ENCODE results near the gene CALML6.

Gene CALML6

GRCh38 chr1:1958071-1958541 lies 43.0 kb downstream of the CALML6 start:
- no peaks in the 10 kb centered on the region for H4K20me1 ChIP-seq (ENCODE audit: insufficient read depth, low read length, poor library complexity, severe bottlenecking)
- H2AFZ ChIP-seq (ENCODE audit: low read length): no peak overlapping the region
- no peaks in the 10 kb centered on the region for H3K27me3 ChIP-seq (ENCODE audit: insufficient read depth, low read length, poor library complexity, severe bottlenecking)
- no peaks in the 10 kb centered on the region for H3K9me2 ChIP-seq (replicated peaks; ENCODE audit: low read depth, low read length)
- no peaks in the 10 kb centered on the region for H3K36me3 ChIP-seq (ENCODE audit: insufficient read depth, low read length)
- no peaks in the 10 kb centered on the region for H3K9me3 ChIP-seq (ENCODE audit: insufficient read depth, low read depth, low read length)
- H3K4me3 ChIP-seq (ENCODE audit: low read length, poor library complexity, severe bottlenecking): no peak overlapping the region
- H3K9ac ChIP-seq (ENCODE audit: low read depth, low read length, poor library complexity, severe bottlenecking): no peak overlapping the region
- H3F3A ChIP-seq (ENCODE audit: low read depth): no peaks in the 10 kb centered on the region
- H3K4me2 ChIP-seq (ENCODE audit: low read depth, low read length, poor library complexity, severe bottlenecking): no peak overlapping the region
- no peak for TF ChIP-seq CTCF (conservative IDR thresholded peaks at IDR 0.05; ENCODE audit: low read length)
- TF ChIP-seq EZH2phosphoT487 (IDR thresholded peaks at IDR 0.05; ENCODE audit: borderline replicate concordance): no peak
- H3K79me2 ChIP-seq (ENCODE audit: insufficient read depth, low read length): no peaks in the 10 kb centered on the region
- peaks cover 4% of the 10 kb centered on the region for H3K4me1 ChIP-seq (ENCODE audit: insufficient read depth, low read length, poor library complexity, severe bottlenecking)

GRCh38 chr1:1959459-1959839 lies 44.4 kb downstream of the CALML6 start:
- Histone ChIP-seq H4K20me1 (ENCODE audit: insufficient read depth, low read length, poor library complexity, severe bottlenecking) (no peaks in the 10 kb centered on the region), H3K79me2 (ENCODE audit: insufficient read depth, low read length) (no peaks in the 10 kb centered on the region), H2AFZ (ENCODE audit: low read length) (no peak overlapping the region), H3K4me2 (ENCODE audit: low read depth, low read length, poor library complexity, severe bottlenecking) (no peak overlapping the region), H3F3A (ENCODE audit: low read depth) (no peaks in the 10 kb centered on the region), H3K9ac (ENCODE audit: low read depth, low read length, poor library complexity, severe bottlenecking) (no peak overlapping the region), H3K4me1 (ENCODE audit: insufficient read depth, low read length, poor library complexity, severe bottlenecking) (peaks cover 4% of the 10 kb centered on the region), H3K27me3 (ENCODE audit: insufficient read depth, low read length, poor library complexity, severe bottlenecking) (no peaks in the 10 kb centered on the region), H3K9me3 (ENCODE audit: insufficient read depth, low read depth, low read length) (no peaks in the 10 kb centered on the region), H3K9me2 (replicated peaks; ENCODE audit: low read depth, low read length) (no peaks in the 10 kb centered on the region), H3K4me3 (ENCODE audit: low read length, poor library complexity, severe bottlenecking) (no peak overlapping the region), H3K36me3 (ENCODE audit: insufficient read depth, low read length) (no peaks in the 10 kb centered on the region)
- TF ChIP-seq CTCF (conservative IDR thresholded peaks at IDR 0.05; ENCODE audit: low read length) (no peak), EZH2phosphoT487 (IDR thresholded peaks at IDR 0.05; ENCODE audit: borderline replicate concordance) (no peak)

- Histone ChIP-seq H3K9me2 (replicated peaks; ENCODE audit: low read depth, low read length) (no peaks in the 10 kb centered on the region), H3K79me2 (ENCODE audit: insufficient read depth, low read length) (no peaks in the 10 kb centered on the region), H3K4me1 (ENCODE audit: insufficient read depth, low read length, poor library complexity, severe bottlenecking) (peaks cover 4% of the 10 kb centered on the region), H3K4me2 (ENCODE audit: low read depth, low read length, poor library complexity, severe bottlenecking) (no peak overlapping the region), H4K20me1 (ENCODE audit: insufficient read depth, low read length, poor library complexity, severe bottlenecking) (no peaks in the 10 kb centered on the region), H3K9me3 (ENCODE audit: insufficient read depth, low read depth, low read length) (no peaks in the 10 kb centered on the region), H3K9ac (ENCODE audit: low read depth, low read length, poor library complexity, severe bottlenecking) (no peak overlapping the region), H3K4me3 (ENCODE audit: low read length, poor library complexity, severe bottlenecking) (no peak overlapping the region), H2AFZ (ENCODE audit: low read length) (peak overlapping the region; percentile 87; the same call in 1 of the 2 replicates), H3K27me3 (ENCODE audit: insufficient read depth, low read length, poor library complexity, severe bottlenecking) (no peaks in the 10 kb centered on the region), H3F3A (ENCODE audit: low read depth) (no peaks in the 10 kb centered on the region), H3K36me3 (ENCODE audit: insufficient read depth, low read length) (no peaks in the 10 kb centered on the region)
- TF ChIP-seq CTCF (conservative IDR thresholded peaks at IDR 0.05; ENCODE audit: low read length) (peak; percentile 90), EZH2phosphoT487 (IDR thresholded peaks at IDR 0.05; ENCODE audit: borderline replicate concordance) (no peak)
Observed at GRCh38 chr1:1959840-1960479, 44.9 kb downstream of the CALML6 start.
